Endothelial cell (in vitro differentiated cells): ENCODE results near the gene RPL31. TPM values are rescaled to one million over a fixed set of nuclear protein-coding genes. Genes with fewer than 3 reads are reported as not detected.

Source experiments
- DNase-seq: peaks from one replicate; pipeline ENCODE4 v3.0.0; 2021; ENCODE audit warnings: low spot score
- H3K27ac Mint-ChIP-seq: one replicate; pipeline ENCODE4 v1.8.0; 2021; ENCODE audit warnings: mixed read lengths, inconsistent platforms; ENCODE audit not compliant: unreplicated experiment
- H3K27me3 Mint-ChIP-seq: one replicate; pipeline ENCODE4 v1.8.0; 2021; ENCODE audit warnings: mild to moderate bottlenecking, moderate library complexity, mixed read lengths, inconsistent platforms; ENCODE audit not compliant: unreplicated experiment
- H3K36me3 Mint-ChIP-seq: one replicate; pipeline ENCODE4 v1.8.0; 2021; ENCODE audit warnings: mild to moderate bottlenecking, low read depth, mixed read lengths, inconsistent platforms; ENCODE audit not compliant: unreplicated experiment
- H3K4me1 Mint-ChIP-seq: one replicate; pipeline ENCODE4 v1.8.0; 2021; ENCODE audit warnings: mild to moderate bottlenecking, mixed read lengths, inconsistent platforms; ENCODE audit not compliant: unreplicated experiment
- H3K4me3 Mint-ChIP-seq: one replicate; pipeline ENCODE4 v1.8.0; 2021; ENCODE audit warnings: mild to moderate bottlenecking, mixed read lengths, inconsistent platforms; ENCODE audit not compliant: unreplicated experiment
- H3K9me3 Mint-ChIP-seq: one replicate; pipeline ENCODE4 v1.8.0; 2021; ENCODE audit warnings: mixed read lengths, inconsistent platforms; ENCODE audit not compliant: unreplicated experiment
- long read RNA-seq: library from polyadenylated mRNA; unstranded; transcript quantifications from one replicate; pipeline ENCODE4 v2.0.0, GENCODE V29; 2020; ENCODE audit not compliant: unreplicated experiment
- total RNA-seq: library from RNA; stranded (reverse); fragmentation: NEBNext Ultra II Directional; extraction: Animal tissue kit (Norgen Biotek cat#: 25700); gene quantifications from one replicate; pipeline ENCODE4 v1.2.1, GENCODE V29; 2021; ENCODE audit not compliant: unreplicated experiment
- TF ChIP-seq, protein P1 (sequence below): fragments of 200-600 bp; sonication (generic); IDR thresholded peaks from one replicate; pipeline ENCODE4 v1.5.0; 2021; ENCODE audit warnings: antibody characterized with exemption; ENCODE audit not compliant: unreplicated experiment

RPL31 gene
- 1,589 TPM for total RNA-seq
- long read RNA-seq, transcript RPL31-205 (4 exons, 716 nt): minor isoform, 7 of 1,352 reads
- long read RNA-seq, transcript RPL31-201 (5 exons, 1,865 nt): major isoform, 1,125 of 1,352 reads
- long read RNA-seq, transcript RPL31-208 (4 exons, 825 nt): minor isoform, 168 of 1,352 reads
- long read RNA-seq, partial matches to known transcripts: 9 of 1,352 reads
- long read RNA-seq, other reads (novel, unspliced or antisense): 37 of 1,352 reads

DNA sequence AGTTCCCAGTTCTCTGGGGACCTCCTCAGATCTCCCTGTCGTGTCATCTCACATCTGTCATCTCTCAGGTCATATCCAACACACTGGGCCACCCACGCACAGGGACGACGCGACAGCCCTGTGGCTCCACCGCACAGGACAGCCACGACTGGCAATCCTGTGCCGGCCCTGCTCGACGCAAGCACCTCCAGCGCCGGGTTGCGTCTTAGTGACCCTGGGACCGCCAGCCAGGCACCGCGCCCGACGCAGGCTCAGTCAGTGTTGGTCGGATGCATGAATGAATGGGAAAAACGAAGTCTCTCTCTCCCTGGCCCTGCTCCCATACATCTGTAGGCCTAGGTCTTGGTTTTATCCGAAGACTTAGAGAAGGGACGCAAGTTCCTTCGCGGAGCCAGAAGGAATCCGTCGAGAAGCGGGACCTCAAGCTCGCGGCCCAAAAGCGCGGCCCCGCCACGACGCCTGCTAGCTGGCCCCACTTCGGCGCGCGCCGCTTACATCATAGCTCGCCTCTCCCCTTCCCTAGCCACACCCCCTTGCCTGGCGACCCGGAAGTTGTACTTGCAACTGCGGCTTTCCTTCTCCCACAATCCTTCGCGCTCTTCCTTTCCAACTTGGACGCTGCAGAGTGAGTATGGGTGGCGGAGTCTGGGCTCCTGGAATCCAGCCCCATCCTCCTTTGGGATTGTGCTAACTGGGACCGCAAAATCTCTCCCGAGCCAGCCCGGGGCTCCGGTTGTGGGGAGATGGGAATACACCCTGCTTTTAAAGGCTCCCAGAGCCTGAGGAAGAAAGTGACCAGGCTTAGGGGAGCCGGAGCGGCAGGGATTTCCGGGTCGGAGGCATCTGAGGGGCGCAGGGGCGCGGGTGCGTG lies at the start of gene RPL31:
Gene RPL31, plus strand, starts transcription at position 599 of the 871 bp plus-strand sequence. CDS start 413 bp downstream, outside the sequence.
- Mint-ChIP-seq H3K27ac (peak within 1 kb of the TSS; percentile 90), H3K36me3 (peaks cover 41% of the 10 kb centered on the region)
- TF ChIP-seq, protein P1, sequence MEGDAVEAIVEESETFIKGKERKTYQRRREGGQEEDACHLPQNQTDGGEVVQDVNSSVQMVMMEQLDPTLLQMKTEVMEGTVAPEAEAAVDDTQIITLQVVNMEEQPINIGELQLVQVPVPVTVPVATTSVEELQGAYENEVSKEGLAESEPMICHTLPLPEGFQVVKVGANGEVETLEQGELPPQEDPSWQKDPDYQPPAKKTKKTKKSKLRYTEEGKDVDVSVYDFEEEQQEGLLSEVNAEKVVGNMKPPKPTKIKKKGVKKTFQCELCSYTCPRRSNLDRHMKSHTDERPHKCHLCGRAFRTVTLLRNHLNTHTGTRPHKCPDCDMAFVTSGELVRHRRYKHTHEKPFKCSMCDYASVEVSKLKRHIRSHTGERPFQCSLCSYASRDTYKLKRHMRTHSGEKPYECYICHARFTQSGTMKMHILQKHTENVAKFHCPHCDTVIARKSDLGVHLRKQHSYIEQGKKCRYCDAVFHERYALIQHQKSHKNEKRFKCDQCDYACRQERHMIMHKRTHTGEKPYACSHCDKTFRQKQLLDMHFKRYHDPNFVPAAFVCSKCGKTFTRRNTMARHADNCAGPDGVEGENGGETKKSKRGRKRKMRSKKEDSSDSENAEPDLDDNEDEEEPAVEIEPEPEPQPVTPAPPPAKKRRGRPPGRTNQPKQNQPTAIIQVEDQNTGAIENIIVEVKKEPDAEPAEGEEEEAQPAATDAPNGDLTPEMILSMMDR: no peak

GRCh38 chr2:100952512-100952911 lies 49.6 kb upstream of the RPL31 start:
- TF ChIP-seq, protein P1: no peak
- Mint-ChIP-seq H3K4me1 (peaks cover 5% of the 10 kb centered on the region), H3K9me3 (no peaks in the 10 kb centered on the region), H3K4me3 (no peak overlapping the region), H3K27me3 (peaks cover 1% of the 10 kb centered on the region), H3K27ac (no peak overlapping the region), H3K36me3 (peaks cover 32% of the 10 kb centered on the region)
- DNase-seq: no peak

More for the DNA sequence above, at the start of gene RPL31:
- no peaks in the 10 kb centered on the region for H3K9me3 Mint-ChIP-seq
- peaks cover 28% of the 10 kb centered on the region for H3K4me1 Mint-ChIP-seq
- H3K27me3 Mint-ChIP-seq: peaks cover 2% of the 10 kb centered on the region
- H3K4me3 Mint-ChIP-seq: peak within 1 kb of the TSS; percentile 97
- peak; percentile 94 for DNase-seq

GRCh38 chr2:100953406-100954043 lies 48.6 kb upstream of the RPL31 start:
- Mint-ChIP-seq H3K36me3 (peaks cover 37% of the 10 kb centered on the region), H3K27ac (no peak overlapping the region), H3K4me3 (no peak overlapping the region), H3K4me1 (peaks cover 5% of the 10 kb centered on the region), H3K9me3 (no peaks in the 10 kb centered on the region), H3K27me3 (peaks cover 1% of the 10 kb centered on the region)
- TF ChIP-seq, protein P1: no peak
- no peak for DNase-seq

DNA sequence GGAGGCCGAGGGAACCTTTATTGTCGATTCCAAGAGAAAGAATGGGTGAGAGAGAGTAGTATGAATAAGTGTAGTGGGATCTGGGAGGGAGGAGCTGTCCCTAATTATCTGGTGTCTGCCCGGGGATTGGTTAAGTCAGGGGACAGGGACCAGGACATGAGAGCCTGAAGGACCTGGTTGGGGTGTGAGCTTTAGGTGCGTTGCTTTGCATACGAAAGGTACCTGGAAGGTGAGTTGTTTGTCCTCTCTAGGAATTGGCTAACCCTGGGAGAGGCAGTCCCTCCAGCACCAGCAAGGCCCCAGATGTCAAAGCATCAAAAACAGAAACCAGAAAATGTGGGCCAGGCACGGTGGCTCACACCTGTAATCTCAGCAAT lies 48.1 kb upstream of the RPL31 start:
- Mint-ChIP-seq H3K4me3 (no peak overlapping the region), H3K4me1 (peaks cover 5% of the 10 kb centered on the region), H3K36me3 (peaks cover 33% of the 10 kb centered on the region), H3K9me3 (no peaks in the 10 kb centered on the region), H3K27me3 (peaks cover 1% of the 10 kb centered on the region), H3K27ac (no peak overlapping the region)
- DNase-seq: no peak
- TF ChIP-seq, protein P1: no peak
